ENCODE data around the gene DNPEP. TPM values are rescaled to one million over a fixed set of nuclear protein-coding genes. Genes with fewer than 3 reads are reported as not detected.
A peak's percentile ranks its signal among the peaks of the same experiment; 100 is the strongest.

Gene DNPEP
- 10 to 100 TPM; 41.9 to 44.0 TPM for total RNA-seq
- long read RNA-seq, donor 1, transcript DNPEP-201 (15 exons, 2,425 nt) = major isoform, 33 of 44 reads
- long read RNA-seq, donor 1, partial matches to known transcripts = 7 of 44 reads
- long read RNA-seq, donor 1, other reads (novel, unspliced or antisense) = 1 of 44 reads
- long read RNA-seq, donor 2, transcript DNPEP-201 (15 exons, 2,425 nt) = major isoform, 100 of 177 reads
- long read RNA-seq, donor 2, transcript DNPEP-203 (15 exons, 1,657 nt) = minor isoform, 20 of 177 reads
- long read RNA-seq, donor 2, transcript DNPEP-217 (15 exons, 2,408 nt) = minor isoform, 7 of 177 reads
- long read RNA-seq, donor 2, partial matches to known transcripts = 33 of 177 reads
- long read RNA-seq, donor 2, other reads (novel, unspliced or antisense) = 17 of 177 reads

- intact Hi-C loops (cut with DNase I) = loop anchor here (5.0 to 10.0 kb wide), 2 partner anchors 223 to 570 kb away; partner anchors contain the start of gene NHEJ1 (in 1 of the 2)
- DNase-seq (ENCODE audit: low spot score) = peak; percentile 98
These were observed at the start of gene DNPEP for GRCh38 chr2:219387306-219388120. Gene DNPEP (minus strand): TSS chr2:219387912. CDS start chr2:219387794, 118 bp downstream.

GRCh38 chr2:219437141-219437540 lies 49.4 kb upstream of the DNPEP start:
- peak; percentile 41 for DNase-seq (ENCODE audit: low spot score)
- intact Hi-C loops (cut with DNase I) = no loop called here

GRCh38 chr2:219436491-219436890 lies 48.8 kb upstream of the DNPEP start:
- intact Hi-C loops (cut with DNase I) = no loop called here
- peak; percentile 58 for DNase-seq (ENCODE audit: low spot score)

- intact Hi-C loops (cut with DNase I) = no loop called here
- peak; percentile 72 for DNase-seq (ENCODE audit: low spot score)
These were observed 48.0 kb upstream of the DNPEP start for GRCh38 chr2:219435701-219436100.

- peak; percentile 79 for DNase-seq (ENCODE audit: low spot score)
These were observed 47.2 kb upstream of the DNPEP start, which contains the start of gene SPEG for GRCh38 chr2:219434718-219435525. Gene SPEG (plus strand): TSS chr2:219434843. CDS start chr2:219434978, 135 bp downstream.

GRCh38 chr2:219434468-219434717 lies 46.7 kb upstream of the DNPEP start:
- intact Hi-C loops (cut with DNase I) = no loop called here
- no peak for DNase-seq (ENCODE audit: low spot score)

More at GRCh38 chr2:219434718-219435525, 47.2 kb upstream of the DNPEP start, which contains the start of gene SPEG:
- intact Hi-C loops (cut with DNase I) = no loop called here

GRCh38 chr2:219433666-219434467 lies 46.2 kb upstream of the DNPEP start:
- intact Hi-C loops (cut with DNase I) = no loop called here

GRCh38 chr2:219430633-219431615 lies 43.2 kb upstream of the DNPEP start:
- DNase-seq (ENCODE audit: low spot score) = peak; percentile 63
- intact Hi-C loops (cut with DNase I) = no loop called here

More at GRCh38 chr2:219433666-219434467, 46.2 kb upstream of the DNPEP start:
- DNase-seq (ENCODE audit: low spot score) = peak; percentile 78

GRCh38 chr2:219429958-219430606 lies 42.4 kb upstream of the DNPEP start:
- intact Hi-C loops (cut with DNase I) = no loop called here

GRCh38 chr2:219428469-219428868 lies 40.8 kb upstream of the DNPEP start:
- DNase-seq (ENCODE audit: low spot score) = no peak
- intact Hi-C loops (cut with DNase I) = no loop called here

More at GRCh38 chr2:219429958-219430606, 42.4 kb upstream of the DNPEP start:
- peak; percentile 49 for DNase-seq (ENCODE audit: low spot score)

- intact Hi-C loops (cut with DNase I) = no loop called here
- peak; percentile 64 for DNase-seq (ENCODE audit: low spot score)
These were observed 38.9 kb upstream of the DNPEP start for GRCh38 chr2:219426534-219427136.

- intact Hi-C loops (cut with DNase I) = no loop called here
- DNase-seq (ENCODE audit: low spot score) = peak; percentile 71
These were observed 38.3 kb upstream of the DNPEP start for GRCh38 chr2:219426068-219426443.

- intact Hi-C loops (cut with DNase I) = no loop called here
These were observed 37.7 kb upstream of the DNPEP start for GRCh38 chr2:219425238-219426067.

GRCh38 chr2:219423652-219424377 lies 36.1 kb upstream of the DNPEP start:
- DNase-seq (ENCODE audit: low spot score) = peak; percentile 75
- intact Hi-C loops (cut with DNase I) = no loop called here

More at GRCh38 chr2:219425238-219426067, 37.7 kb upstream of the DNPEP start:
- peak; percentile 53 for DNase-seq (ENCODE audit: low spot score)

- peak; percentile 38 for DNase-seq (ENCODE audit: low spot score)
- intact Hi-C loops (cut with DNase I) = no loop called here
These were observed 35.3 kb upstream of the DNPEP start for GRCh38 chr2:219422952-219423534.

Measured in posterior vena cava (tissue), 2 donors.